ENCODE measurements around the gene ZSWIM6.

DNA sequence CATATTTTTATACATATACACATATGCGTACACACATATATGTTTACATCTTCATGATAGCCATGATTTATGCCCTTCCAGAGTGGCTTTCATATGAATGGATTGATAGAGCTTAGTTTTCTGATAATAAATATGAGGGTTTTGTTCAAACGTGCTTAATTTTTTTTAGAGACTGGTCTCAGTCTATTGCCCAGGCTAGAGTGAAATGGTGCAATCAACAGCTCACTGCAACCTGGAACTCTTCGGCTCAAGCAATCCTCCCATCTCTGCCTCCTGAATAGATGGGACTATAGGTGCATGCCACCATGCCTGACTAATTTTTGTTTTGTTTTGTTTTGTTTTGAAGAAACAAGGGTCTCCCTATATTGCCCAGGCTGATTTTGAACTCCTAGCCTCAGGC, 48.6 kb upstream of the ZSWIM6 start:
- TF ChIP-seq, protein P1, sequence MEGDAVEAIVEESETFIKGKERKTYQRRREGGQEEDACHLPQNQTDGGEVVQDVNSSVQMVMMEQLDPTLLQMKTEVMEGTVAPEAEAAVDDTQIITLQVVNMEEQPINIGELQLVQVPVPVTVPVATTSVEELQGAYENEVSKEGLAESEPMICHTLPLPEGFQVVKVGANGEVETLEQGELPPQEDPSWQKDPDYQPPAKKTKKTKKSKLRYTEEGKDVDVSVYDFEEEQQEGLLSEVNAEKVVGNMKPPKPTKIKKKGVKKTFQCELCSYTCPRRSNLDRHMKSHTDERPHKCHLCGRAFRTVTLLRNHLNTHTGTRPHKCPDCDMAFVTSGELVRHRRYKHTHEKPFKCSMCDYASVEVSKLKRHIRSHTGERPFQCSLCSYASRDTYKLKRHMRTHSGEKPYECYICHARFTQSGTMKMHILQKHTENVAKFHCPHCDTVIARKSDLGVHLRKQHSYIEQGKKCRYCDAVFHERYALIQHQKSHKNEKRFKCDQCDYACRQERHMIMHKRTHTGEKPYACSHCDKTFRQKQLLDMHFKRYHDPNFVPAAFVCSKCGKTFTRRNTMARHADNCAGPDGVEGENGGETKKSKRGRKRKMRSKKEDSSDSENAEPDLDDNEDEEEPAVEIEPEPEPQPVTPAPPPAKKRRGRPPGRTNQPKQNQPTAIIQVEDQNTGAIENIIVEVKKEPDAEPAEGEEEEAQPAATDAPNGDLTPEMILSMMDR (conservative IDR thresholded peaks at IDR 0.05): no peak
- TF ChIP-seq ZFX (IDR thresholded peaks at IDR 0.05): no peak

Data from C4-2B (cell line).